Measurements from ENCODE around the gene PIWIL1.

PIWIL1 gene

DNA sequence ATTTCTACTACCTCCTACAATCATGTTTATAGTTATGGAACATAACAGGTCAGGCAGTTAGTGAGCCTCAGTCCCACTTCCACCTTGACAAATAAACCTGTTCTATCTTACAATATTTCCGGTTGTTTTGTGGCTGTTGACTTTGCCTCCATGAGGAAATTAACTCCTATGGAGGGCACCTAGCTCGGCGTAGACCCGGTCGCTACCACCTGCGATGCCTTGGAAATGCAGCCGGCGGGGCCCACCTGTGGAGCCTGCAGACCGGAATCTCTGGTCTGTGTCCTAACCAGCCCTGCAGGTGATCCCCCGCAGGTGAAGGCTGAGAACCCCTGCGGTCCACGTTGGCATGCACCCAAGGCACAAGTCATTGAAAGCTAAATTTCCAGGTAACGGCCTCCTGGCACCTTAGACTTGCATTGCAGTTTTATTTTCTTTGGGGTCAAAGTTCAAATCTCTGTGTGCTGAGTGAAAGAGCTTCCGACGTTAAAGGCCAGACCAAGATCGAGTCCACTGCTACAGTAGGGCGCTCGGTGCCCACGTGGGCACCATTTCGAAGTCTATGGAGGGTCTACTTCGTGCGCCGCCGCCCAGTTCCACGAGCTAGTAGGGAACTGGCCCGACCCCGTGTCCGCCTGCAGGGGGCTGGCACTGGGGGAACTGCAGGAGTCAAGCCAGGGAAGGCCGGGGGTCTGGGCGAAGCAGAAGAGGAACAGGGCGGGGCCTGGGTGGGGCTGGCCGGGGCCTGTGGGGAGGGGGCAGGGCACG is 782 bp upstream of the PIWIL1 start:
- TF ChIP-seq, protein P1, sequence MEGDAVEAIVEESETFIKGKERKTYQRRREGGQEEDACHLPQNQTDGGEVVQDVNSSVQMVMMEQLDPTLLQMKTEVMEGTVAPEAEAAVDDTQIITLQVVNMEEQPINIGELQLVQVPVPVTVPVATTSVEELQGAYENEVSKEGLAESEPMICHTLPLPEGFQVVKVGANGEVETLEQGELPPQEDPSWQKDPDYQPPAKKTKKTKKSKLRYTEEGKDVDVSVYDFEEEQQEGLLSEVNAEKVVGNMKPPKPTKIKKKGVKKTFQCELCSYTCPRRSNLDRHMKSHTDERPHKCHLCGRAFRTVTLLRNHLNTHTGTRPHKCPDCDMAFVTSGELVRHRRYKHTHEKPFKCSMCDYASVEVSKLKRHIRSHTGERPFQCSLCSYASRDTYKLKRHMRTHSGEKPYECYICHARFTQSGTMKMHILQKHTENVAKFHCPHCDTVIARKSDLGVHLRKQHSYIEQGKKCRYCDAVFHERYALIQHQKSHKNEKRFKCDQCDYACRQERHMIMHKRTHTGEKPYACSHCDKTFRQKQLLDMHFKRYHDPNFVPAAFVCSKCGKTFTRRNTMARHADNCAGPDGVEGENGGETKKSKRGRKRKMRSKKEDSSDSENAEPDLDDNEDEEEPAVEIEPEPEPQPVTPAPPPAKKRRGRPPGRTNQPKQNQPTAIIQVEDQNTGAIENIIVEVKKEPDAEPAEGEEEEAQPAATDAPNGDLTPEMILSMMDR (IDR thresholded peaks at IDR 0.05; ENCODE audit: insufficient read depth, missing control alignments): no peak
- no peak for DNase-seq (ENCODE audit: insufficient read length, low spot score)
- no peak for FAIRE-seq

- no peak for FAIRE-seq
These were observed 1.3 kb downstream of the PIWIL1 start for GRCh38 chr12:130338794-130339601.

GRCh38 chr12:130339951-130340350 is 2.3 kb downstream of the PIWIL1 start:
- TF ChIP-seq, protein P1 (IDR thresholded peaks at IDR 0.05; ENCODE audit: insufficient read depth, missing control alignments): no peak
- no peak for FAIRE-seq

More at GRCh38 chr12:130338794-130339601, 1.3 kb downstream of the PIWIL1 start:
- TF ChIP-seq, protein P1 (IDR thresholded peaks at IDR 0.05; ENCODE audit: insufficient read depth, missing control alignments): no peak
- DNase-seq (ENCODE audit: insufficient read length, low spot score): no peak

GRCh38 chr12:130342442-130342841 is 4.8 kb downstream of the PIWIL1 start:
- no peak for FAIRE-seq
- TF ChIP-seq, protein P1 (IDR thresholded peaks at IDR 0.05; ENCODE audit: insufficient read depth, missing control alignments): no peak
- DNase-seq (ENCODE audit: insufficient read length, low spot score): no peak

More at GRCh38 chr12:130339951-130340350, 2.3 kb downstream of the PIWIL1 start:
- DNase-seq (ENCODE audit: insufficient read length, low spot score): no peak

DNA sequence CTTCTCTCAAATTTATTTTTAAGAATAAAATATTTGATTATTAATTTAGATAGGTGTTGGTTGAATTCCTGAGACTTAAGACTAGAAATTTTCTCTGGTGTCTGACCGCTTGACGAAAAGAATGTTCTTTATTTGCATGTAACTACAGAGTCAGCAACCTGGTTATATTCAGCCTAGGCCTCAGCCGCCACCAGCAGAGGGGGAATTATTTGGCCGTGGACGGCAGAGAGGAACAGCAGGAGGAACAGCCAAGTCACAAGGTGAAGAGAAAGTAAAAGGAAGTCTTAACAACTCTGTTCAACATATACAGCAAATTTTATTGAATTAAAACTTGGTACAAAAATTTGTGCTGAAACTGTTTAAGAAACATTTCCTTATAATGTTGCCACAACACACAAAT is 5.2 kb downstream of the PIWIL1 start:
- DNase-seq (ENCODE audit: insufficient read length, low spot score) (no peak), FAIRE-seq (no peak)
- TF ChIP-seq, protein P1 (IDR thresholded peaks at IDR 0.05; ENCODE audit: insufficient read depth, missing control alignments): no peak

DNA sequence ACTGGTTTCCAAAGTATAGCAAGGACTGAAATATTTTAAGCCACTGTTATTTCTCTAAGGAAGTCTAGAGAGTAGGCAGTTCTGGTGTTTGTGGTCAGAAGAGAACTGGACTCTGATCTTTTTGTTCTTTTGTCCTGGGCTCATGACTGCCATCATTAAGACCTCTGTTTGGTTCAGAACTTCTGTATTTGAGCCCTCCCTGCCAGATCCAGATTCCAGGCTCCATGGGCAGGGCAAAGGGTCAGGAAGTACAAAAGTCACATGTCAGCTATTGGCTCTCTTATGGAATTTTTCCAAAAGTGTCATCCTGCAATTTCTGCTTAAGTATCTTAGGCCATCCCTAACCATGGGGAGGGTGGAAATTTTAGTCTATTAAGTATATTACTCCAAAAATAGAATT is 6.8 kb downstream of the PIWIL1 start:
- DNase-seq (ENCODE audit: insufficient read length, low spot score) (no peak), FAIRE-seq (no peak)
- TF ChIP-seq, protein P1 (IDR thresholded peaks at IDR 0.05; ENCODE audit: insufficient read depth, missing control alignments): no peak
